Nephron progenitor cell (in vitro differentiated cells): ENCODE results near the gene SLC66A2.

ENCODE experiments used
- DNase-seq: peaks from one replicate; pipeline ENCODE4 v3.0.0; 2021
- H3K27ac Mint-ChIP-seq: 2 replicates; pipeline ENCODE4 v1.8.0; 2021; ENCODE audit warnings: mild to moderate bottlenecking, moderate library complexity, mixed read lengths
- H3K27me3 Mint-ChIP-seq: 2 replicates; pipeline ENCODE4 v1.8.0; 2021; ENCODE audit warnings: mild to moderate bottlenecking, low read depth, mixed read lengths; ENCODE audit not compliant: poor library complexity
- H3K36me3 Mint-ChIP-seq: 2 replicates; pipeline ENCODE4 v1.8.0; 2021; ENCODE audit warnings: low read depth, mixed read lengths
- H3K4me1 Mint-ChIP-seq: 2 replicates; pipeline ENCODE4 v1.8.0; 2021; ENCODE audit warnings: mixed read lengths
- H3K4me3 Mint-ChIP-seq: 2 replicates; pipeline ENCODE4 v1.8.0; 2021; ENCODE audit warnings: mild to moderate bottlenecking, moderate library complexity, mixed read lengths
- H3K9me3 Mint-ChIP-seq: 2 replicates; pipeline ENCODE4 v1.8.0; 2021; ENCODE audit warnings: mild to moderate bottlenecking, moderate library complexity, mixed read lengths
- CTCF ChIP-seq: fragments of 200-600 bp; sonication (generic); IDR thresholded peaks from 2 replicates; pipeline ENCODE4 v1.5.0; 2021; ENCODE audit warnings: antibody characterized with exemption

SLC66A2 gene

GRCh38 chr18:79877163-79878091 lies 74.0 kb downstream of the SLC66A2 start:
- Mint-ChIP-seq H3K4me3 (peak overlapping the region; percentile 40), H3K27me3 (peaks cover 10% of the 10 kb centered on the region), H3K9me3 (peaks cover 29% of the 10 kb centered on the region), H3K36me3 (peaks cover 10% of the 10 kb centered on the region), H3K4me1 (peaks cover 47% of the 10 kb centered on the region), H3K27ac (no peak overlapping the region)
- DNase-seq, result peak; percentile 50
- TF ChIP-seq CTCF, result no peak

- no peak for TF ChIP-seq CTCF
- Mint-ChIP-seq H3K27me3 (peaks cover 10% of the 10 kb centered on the region), H3K4me1 (peaks cover 49% of the 10 kb centered on the region), H3K4me3 (no peak overlapping the region), H3K27ac (no peak overlapping the region), H3K9me3 (peaks cover 20% of the 10 kb centered on the region), H3K36me3 (peaks cover 6% of the 10 kb centered on the region)
- no peak for DNase-seq
Observed at GRCh38 chr18:79876497-79876896, 75.0 kb downstream of the SLC66A2 start.

- no peak for TF ChIP-seq CTCF
- H3K36me3 Mint-ChIP-seq, result peaks cover 6% of the 10 kb centered on the region
- H3K4me1 Mint-ChIP-seq, result peaks cover 49% of the 10 kb centered on the region
- DNase-seq, result no peak
- H3K27ac Mint-ChIP-seq, result no peak overlapping the region
- H3K9me3 Mint-ChIP-seq, result peaks cover 19% of the 10 kb centered on the region
- H3K27me3 Mint-ChIP-seq, result peaks cover 10% of the 10 kb centered on the region
- no peak overlapping the region for H3K4me3 Mint-ChIP-seq
Observed at GRCh38 chr18:79875931-79876461, 75.5 kb downstream of the SLC66A2 start.

GRCh38 chr18:79875531-79875919 lies 75.9 kb downstream of the SLC66A2 start:
- no peak for TF ChIP-seq CTCF
- peaks cover 6% of the 10 kb centered on the region for H3K36me3 Mint-ChIP-seq
- DNase-seq, result no peak
- peaks cover 10% of the 10 kb centered on the region for H3K27me3 Mint-ChIP-seq
- peak overlapping the region; percentile 22 for H3K4me3 Mint-ChIP-seq
- no peak overlapping the region for H3K27ac Mint-ChIP-seq
- H3K4me1 Mint-ChIP-seq, result peaks cover 49% of the 10 kb centered on the region
- peaks cover 17% of the 10 kb centered on the region for H3K9me3 Mint-ChIP-seq

- H3K36me3 Mint-ChIP-seq, result peaks cover 6% of the 10 kb centered on the region
- TF ChIP-seq CTCF, result no peak
- H3K4me3 Mint-ChIP-seq, result peak overlapping the region; percentile 22
- DNase-seq, result no peak
- H3K27ac Mint-ChIP-seq, result no peak overlapping the region
- peaks cover 13% of the 10 kb centered on the region for H3K9me3 Mint-ChIP-seq
- peaks cover 49% of the 10 kb centered on the region for H3K4me1 Mint-ChIP-seq
- peaks cover 10% of the 10 kb centered on the region for H3K27me3 Mint-ChIP-seq
Observed at GRCh38 chr18:79874553-79875530, 76.6 kb downstream of the SLC66A2 start.
